SU-DHL-6 (cell line): ENCODE results near the gene ESRRB.

Experiments
- H2AFZ ChIP-seq: fragments of 200-600 bp; sonication (generic); 2 replicates; pipeline ENCODE4 v1.6.1; 2014; ENCODE audit warnings: low read depth, mild to moderate bottlenecking, moderate library complexity, mixed read lengths, antibody characterized with exemption, low read length; ENCODE audit not compliant: severe bottlenecking
- H3F3A ChIP-seq: fragments of 200-600 bp; shearing (Covaris generic); 2 replicates; pipeline ENCODE4 v1.6.0; 2016; ENCODE audit warnings: antibody characterized with exemption, mild to moderate bottlenecking; ENCODE audit not compliant: insufficient read depth
- H3K27ac ChIP-seq: fragments of 200-600 bp; sonication (generic); 2 replicates; pipeline ENCODE4 v1.5.1; 2016; ENCODE audit warnings: low read depth, mild to moderate bottlenecking, low read length, moderate library complexity, mixed read lengths
- H3K27me3 ChIP-seq: fragments of 200-600 bp; sonication (generic), shearing (Covaris generic); 2 replicates; pipeline ENCODE4 v1.6.0; 2014; ENCODE audit warnings: mild to moderate bottlenecking, low read length
- H3K36me3 ChIP-seq: fragments of 200-600 bp; sonication (generic); 2 replicates; pipeline ENCODE4 v1.6.1; 2014; ENCODE audit warnings: mild to moderate bottlenecking, low read length, mixed read lengths
- H3K4me2 ChIP-seq: fragments of 300-600, 200-600 bp; shearing (Covaris generic), sonication (generic); 2 replicates; pipeline ENCODE4 v1.6.0; 2014; ENCODE audit warnings: low read length, low read depth, mild to moderate bottlenecking; ENCODE audit not compliant: poor library complexity, severe bottlenecking
- H3K4me3 ChIP-seq: fragments of 200-600 bp; sonication (generic); 2 replicates; pipeline ENCODE4 v1.5.1; 2014; ENCODE audit warnings: antibody characterized with exemption, low read length, mild to moderate bottlenecking, mixed read lengths; ENCODE audit not compliant: insufficient read depth, poor library complexity, severe bottlenecking
- H3K79me2 ChIP-seq: fragments of 200-600 bp; sonication (generic); 2 replicates; pipeline ENCODE4 v1.6.1; 2014; ENCODE audit warnings: mild to moderate bottlenecking, low read length, moderate library complexity; ENCODE audit not compliant: insufficient read depth
- H3K9ac ChIP-seq: fragments of 200-600 bp; sonication (generic); 2 replicates; pipeline ENCODE4 v1.7.0; 2014; ENCODE audit warnings: mild to moderate bottlenecking, low read length
- H3K9me2 ChIP-seq: fragments of 200-600 bp; sonication (generic); replicated peaks from 2 replicates; pipeline ENCODE4 v1.6.1; 2014; ENCODE audit warnings: low read length; ENCODE audit not compliant: insufficient read depth
- H3K9me3 ChIP-seq: fragments of 200-600 bp; sonication (generic); 2 replicates; pipeline ENCODE4 v1.6.1; 2014; ENCODE audit warnings: low read length, mixed read lengths; ENCODE audit not compliant: insufficient read depth
- H4K20me1 ChIP-seq: fragments of 200-600 bp; sonication (generic); 2 replicates; pipeline ENCODE4 v1.6.1; 2014; ENCODE audit warnings: low read depth, mild to moderate bottlenecking, antibody characterized with exemption, low read length, moderate library complexity, mixed read lengths
- EZH2phosphoT487 ChIP-seq: fragments of 200-600 bp; sonication (generic), shearing (Covaris generic); conservative IDR thresholded peaks from 2 replicates; pipeline ENCODE4 v1.6.1; 2018; ENCODE audit warnings: mild to moderate bottlenecking, antibody characterized with exemption, low read length, moderate library complexity, mixed read lengths
- TF ChIP-seq, protein P1 (sequence below): fragments of 200-600 bp; sonication (generic); IDR thresholded peaks from one replicate; pipeline ENCODE4 v1.5.1; 2017; ENCODE audit warnings: antibody characterized with exemption, mild to moderate bottlenecking, low read length, moderate library complexity; ENCODE audit not compliant: insufficient read depth, poor library complexity, severe bottlenecking

The ESRRB gene

DNA sequence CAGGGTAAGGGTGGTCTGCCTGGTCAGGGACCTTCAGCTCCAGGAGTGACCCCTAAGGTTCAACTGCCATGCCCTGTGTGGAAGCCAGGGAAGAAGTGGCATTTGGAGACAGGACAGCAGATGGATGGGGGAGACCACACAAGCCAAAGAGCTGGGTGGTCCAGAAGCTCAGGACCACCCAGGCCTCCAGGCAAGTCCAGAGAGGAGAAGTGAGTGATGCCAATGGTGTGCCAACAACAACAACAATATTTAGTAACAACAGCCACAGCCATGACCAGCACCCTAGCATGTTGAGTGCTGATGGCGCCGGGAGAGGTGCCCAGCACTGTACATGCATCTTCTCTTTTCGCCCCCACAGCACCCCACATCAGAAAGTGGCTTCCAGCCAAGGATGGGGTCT, 113.7 kb downstream of the ESRRB start:
- Histone ChIP-seq H3F3A (no peaks in the 10 kb centered on the region), H3K79me2 (no peaks in the 10 kb centered on the region), H3K9me3 (no peaks in the 10 kb centered on the region), H3K36me3 (no peaks in the 10 kb centered on the region), H4K20me1 (no peaks in the 10 kb centered on the region), H3K27me3 (no peaks in the 10 kb centered on the region), H3K9me2 (no peaks in the 10 kb centered on the region), H3K27ac (no peak overlapping the region), H3K4me3 (no peak overlapping the region), H3K9ac (no peak overlapping the region), H3K4me2 (no peak overlapping the region), H2AFZ (no peak overlapping the region)
- TF ChIP-seq, protein P1, sequence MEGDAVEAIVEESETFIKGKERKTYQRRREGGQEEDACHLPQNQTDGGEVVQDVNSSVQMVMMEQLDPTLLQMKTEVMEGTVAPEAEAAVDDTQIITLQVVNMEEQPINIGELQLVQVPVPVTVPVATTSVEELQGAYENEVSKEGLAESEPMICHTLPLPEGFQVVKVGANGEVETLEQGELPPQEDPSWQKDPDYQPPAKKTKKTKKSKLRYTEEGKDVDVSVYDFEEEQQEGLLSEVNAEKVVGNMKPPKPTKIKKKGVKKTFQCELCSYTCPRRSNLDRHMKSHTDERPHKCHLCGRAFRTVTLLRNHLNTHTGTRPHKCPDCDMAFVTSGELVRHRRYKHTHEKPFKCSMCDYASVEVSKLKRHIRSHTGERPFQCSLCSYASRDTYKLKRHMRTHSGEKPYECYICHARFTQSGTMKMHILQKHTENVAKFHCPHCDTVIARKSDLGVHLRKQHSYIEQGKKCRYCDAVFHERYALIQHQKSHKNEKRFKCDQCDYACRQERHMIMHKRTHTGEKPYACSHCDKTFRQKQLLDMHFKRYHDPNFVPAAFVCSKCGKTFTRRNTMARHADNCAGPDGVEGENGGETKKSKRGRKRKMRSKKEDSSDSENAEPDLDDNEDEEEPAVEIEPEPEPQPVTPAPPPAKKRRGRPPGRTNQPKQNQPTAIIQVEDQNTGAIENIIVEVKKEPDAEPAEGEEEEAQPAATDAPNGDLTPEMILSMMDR: no peak
- no peak for TF ChIP-seq EZH2phosphoT487

DNA sequence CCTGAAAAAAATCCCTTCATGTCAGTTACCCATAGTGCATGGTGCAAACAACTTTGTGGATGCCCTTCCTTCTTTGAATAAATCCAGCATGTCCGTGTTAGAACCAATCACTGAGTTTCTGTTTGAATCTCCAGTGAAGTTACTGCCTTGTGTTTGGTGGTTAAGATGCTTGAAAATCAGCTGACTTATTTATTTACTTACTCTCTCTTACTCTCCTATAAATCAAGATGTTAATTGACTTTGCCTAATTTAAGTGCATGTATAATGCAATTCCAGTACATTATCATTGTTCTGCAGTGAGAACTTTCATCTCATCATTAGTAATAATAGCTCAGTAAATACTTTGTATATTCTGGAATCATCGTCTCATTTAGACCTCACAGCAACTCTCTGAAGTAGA, 114.2 kb downstream of the ESRRB start:
- Histone ChIP-seq H3K27ac (no peak overlapping the region), H3K9me3 (no peaks in the 10 kb centered on the region)

DNA sequence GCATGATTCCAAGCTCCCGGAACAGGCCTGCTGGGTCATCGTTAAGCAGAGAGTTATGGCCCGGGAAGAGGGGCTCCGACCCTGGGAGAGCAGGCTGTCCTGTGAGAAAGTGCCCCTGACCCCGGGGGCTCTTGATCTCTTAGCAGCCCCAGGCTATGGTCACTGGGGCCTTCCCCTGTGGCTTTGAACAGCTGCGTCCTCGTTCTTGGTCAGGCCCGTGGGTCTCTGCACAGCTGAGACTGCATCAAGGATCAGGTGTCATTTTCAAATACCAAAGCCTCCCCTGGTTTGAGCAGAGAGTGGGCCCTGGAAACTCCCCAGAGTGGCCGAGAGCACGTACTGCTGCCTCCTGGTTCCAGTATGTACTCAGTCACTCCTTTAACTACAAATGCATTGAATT, 114.8 kb downstream of the ESRRB start:
- H3K27ac ChIP-seq: no peak overlapping the region
- H3K79me2 ChIP-seq: no peaks in the 10 kb centered on the region
- H4K20me1 ChIP-seq: no peaks in the 10 kb centered on the region
- no peaks in the 10 kb centered on the region for H3F3A ChIP-seq
- no peak overlapping the region for H2AFZ ChIP-seq
- H3K9me3 ChIP-seq: no peaks in the 10 kb centered on the region
- no peak overlapping the region for H3K4me2 ChIP-seq
- TF ChIP-seq, protein P1: no peak
- TF ChIP-seq EZH2phosphoT487: no peak
- no peak overlapping the region for H3K9ac ChIP-seq
- H3K9me2 ChIP-seq: no peaks in the 10 kb centered on the region
- H3K4me3 ChIP-seq: no peak overlapping the region
- no peaks in the 10 kb centered on the region for H3K36me3 ChIP-seq
- no peaks in the 10 kb centered on the region for H3K27me3 ChIP-seq

More for the DNA sequence above, 114.2 kb downstream of the ESRRB start:
- no peak overlapping the region for H2AFZ ChIP-seq
- H3K36me3 ChIP-seq: no peaks in the 10 kb centered on the region
- no peak overlapping the region for H3K4me2 ChIP-seq
- no peaks in the 10 kb centered on the region for H4K20me1 ChIP-seq
- no peaks in the 10 kb centered on the region for H3K27me3 ChIP-seq
- no peak for TF ChIP-seq EZH2phosphoT487
- TF ChIP-seq, protein P1: no peak
- no peak overlapping the region for H3K9ac ChIP-seq
- H3K9me2 ChIP-seq: no peaks in the 10 kb centered on the region
- H3F3A ChIP-seq: no peaks in the 10 kb centered on the region
- H3K79me2 ChIP-seq: no peaks in the 10 kb centered on the region
- no peak overlapping the region for H3K4me3 ChIP-seq
